GM19468 (cell line): ENCODE data around the gene HBG1.
A peak's percentile ranks its signal among the peaks of the same experiment; 100 is the strongest.
"Not testable (repeated sequence)": the region's sequence is repeated elsewhere in the genome, so short reads cannot be mapped to it uniquely, and the experiment has no call there.

Experiments
- ATAC-seq: cut with Tn5 transposase; IDR thresholded peaks from one replicate; pipeline ENCODE4 v1.9.1; 2021; ENCODE audit warnings: mild to moderate bottlenecking, moderate library complexity, moderate number of reproducible peaks; ENCODE audit not compliant: unreplicated experiment; ENCODE audit errors: extremely low read depth

HBG1 gene

DNA sequence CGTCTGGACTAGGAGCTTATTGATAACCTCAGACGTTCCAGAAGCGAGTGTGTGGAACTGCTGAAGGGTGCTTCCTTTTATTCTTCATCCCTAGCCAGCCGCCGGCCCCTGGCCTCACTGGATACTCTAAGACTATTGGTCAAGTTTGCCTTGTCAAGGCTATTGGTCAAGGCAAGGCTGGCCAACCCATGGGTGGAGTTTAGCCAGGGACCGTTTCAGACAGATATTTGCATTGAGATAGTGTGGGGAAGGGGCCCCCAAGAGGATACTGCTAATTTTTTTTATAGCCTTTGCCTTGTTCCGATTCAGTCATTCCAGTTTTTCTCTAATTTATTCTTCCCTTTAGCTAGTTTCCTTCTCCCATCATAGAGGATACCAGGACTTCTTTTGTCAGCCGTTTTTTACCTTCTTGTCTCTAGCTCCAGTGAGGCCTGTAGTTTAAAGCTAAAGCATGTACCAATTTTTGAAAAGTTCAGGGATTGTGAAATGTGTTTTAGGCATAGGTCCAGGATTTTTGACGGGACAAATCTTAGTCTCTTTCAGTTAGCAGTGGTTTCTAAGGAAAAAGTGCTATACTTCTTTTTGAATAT is at the start of gene HBG1:
Gene HBG1 (minus strand): TSS at position 51 of the 590 bp plus-strand sequence. CDS start 53 bp downstream, outside the sequence.
- not testable (repeated sequence) for ATAC-seq

DNA sequence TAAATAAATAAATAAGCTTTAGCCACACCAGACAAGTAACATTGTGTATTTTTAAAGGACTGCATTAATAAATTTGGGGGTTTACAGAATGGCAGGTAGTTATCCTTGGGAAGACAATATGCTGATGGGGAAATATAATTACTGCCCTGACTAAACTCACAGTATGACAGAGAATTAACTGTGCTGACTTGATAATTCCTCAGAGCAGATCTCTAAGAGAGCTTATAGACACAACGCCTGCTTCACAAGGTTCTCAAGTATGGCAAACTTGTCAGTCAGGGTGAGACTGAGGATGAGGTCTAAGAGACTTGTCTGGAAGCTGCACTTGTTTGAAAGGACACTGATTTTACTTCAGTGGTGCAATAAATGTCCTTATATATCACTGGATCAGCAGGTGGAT is 48.8 kb upstream of the HBG1 start:
- ATAC-seq, result no peak

DNA sequence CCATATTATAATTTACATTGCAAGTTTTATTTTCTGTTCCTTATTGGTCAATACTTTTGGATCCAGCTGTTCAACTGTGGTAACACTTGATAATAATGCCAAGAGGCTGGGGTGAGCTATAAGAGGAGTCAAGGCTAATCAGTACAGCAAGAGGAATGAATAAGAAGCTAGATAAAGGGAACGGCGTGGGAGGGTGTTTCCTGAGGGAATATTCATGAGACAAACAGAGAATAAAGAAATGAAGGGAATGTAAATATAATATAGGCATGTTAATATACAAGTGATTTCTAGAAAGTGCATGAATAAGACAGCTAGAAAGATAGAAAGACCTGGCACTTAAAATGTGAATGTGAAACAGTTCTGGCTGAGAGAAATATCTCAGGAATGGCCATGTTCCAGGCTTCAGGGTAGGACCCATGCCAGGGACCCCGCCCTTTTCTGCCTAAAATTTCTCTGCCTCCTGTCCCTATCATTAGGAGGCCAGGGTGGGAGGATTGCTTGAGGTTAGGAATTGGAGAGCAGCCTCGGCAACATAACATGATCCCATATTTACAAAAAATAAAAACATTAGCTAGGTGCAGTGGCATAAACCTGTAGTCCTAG is 48.2 kb upstream of the HBG1 start:
- no peak for ATAC-seq

DNA sequence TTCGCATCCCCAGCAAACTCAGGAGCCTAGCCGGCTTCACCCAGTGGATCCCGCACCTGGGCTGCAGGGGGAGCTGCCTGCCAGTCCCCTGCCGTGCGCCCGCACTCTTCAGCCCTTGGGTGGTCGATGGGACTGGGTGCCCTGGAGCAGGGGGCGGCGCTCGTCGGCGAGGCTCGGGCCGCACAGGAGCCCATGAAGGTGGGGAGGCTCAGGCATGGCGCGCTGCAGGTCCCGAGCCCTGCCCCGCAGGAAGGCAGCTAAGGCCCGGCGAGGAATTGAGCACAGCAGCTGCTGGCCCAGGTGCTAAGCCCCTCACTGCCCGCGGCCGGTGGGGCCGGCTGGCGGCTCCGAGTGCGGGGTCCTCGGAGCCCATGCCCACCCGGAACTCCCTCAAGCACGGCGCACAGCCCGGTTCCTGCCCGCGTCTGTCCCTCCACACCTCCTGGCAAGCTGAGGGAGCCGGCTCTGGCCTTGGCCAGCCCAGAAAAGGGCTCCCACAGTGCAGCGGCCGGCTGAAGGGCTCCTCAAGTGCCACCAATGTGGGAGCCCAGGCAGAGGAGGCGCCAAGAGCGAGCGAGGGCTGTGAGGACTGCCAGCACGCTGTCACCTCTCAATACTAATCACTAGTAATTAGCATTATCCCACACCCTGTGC is 44.8 kb upstream of the HBG1 start:
- not testable (repeated sequence) for ATAC-seq

DNA sequence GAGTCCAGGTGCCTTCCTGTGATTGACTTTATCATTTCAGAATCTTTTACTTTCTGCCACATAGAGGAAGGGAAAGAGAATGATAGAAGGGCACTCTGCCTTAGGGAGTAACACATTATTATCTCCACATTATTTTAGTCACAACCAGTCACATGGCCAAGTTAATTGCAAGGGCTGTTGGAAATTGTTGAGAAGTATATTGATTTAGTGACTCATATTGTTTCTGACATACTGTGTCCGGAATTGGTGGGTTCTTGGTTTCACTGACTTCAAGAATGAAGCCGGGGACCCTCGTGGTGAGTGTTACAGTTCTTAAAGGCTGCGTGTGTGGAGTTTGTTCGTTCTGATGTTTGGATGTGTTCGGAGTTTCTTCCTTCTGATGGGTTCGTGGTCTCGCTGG is 43.4 kb upstream of the HBG1 start:
- no peak for ATAC-seq

DNA sequence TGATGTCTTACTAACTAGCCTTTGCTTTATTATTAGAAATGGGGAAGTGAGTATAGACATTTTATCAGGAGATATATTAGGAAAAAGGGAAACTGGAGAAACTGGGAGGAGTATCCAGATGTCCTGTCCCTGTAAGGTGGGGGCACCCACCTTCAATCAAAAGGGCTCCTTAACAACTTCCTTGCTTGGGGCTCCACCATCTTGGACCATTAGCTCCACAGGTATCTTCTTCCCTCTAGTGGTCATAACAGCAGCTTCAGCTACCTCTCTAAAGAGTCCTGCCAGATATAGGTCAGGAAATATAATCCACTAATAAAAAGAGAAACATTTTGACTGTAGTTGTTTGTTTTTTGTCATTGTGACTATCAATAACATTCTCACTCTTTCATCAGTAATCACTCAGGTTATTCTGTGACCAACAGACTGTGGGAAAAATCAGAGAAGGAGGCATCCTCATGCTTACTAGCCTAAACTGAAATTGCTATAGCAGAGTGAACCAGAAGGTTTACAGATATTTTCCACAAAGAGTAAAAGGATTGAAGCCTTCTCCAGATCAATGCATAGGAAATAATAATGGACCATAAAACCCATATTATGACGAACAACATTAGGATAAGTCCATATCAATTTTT is 41.7 kb upstream of the HBG1 start:
- peak; percentile 90 for ATAC-seq

DNA sequence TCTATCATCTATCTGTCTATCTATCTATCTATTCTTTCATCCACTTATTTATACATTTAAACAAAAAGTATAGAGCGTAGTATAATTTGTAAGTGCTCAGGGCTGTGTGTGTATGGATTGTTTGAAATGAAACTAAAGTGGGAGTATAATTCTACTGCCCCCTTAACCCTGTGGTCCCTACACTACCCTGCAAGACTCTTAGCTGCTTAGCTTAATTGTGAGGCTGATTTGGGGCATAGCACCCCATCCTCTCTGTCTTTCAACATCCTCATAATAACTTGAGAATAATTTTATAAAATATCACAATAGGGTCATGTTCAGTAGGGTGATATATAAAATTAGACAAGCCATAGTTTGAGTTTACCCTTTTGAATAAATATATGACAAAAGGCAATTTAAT is 40.4 kb upstream of the HBG1 start:
- no peak for ATAC-seq

DNA sequence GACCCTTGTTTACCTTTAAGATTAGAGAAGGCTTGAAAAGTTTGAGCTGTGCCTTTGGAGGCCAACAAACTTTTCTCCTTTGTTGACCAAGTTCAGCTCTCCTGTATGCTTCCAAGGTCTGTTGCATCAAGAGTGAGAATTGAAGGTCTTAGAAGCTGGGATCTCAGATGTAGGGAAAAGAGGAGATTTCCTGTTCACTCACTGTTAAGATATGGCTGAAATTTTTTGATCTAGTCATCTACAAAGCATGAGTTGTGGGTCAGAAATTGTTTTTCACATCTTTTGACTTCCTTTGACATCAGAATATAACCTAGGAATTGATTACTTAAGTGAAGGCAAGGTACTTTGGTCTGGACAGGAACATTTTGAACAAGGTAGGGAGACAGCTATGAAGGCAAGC is 40.0 kb upstream of the HBG1 start:
- no peak for ATAC-seq

DNA sequence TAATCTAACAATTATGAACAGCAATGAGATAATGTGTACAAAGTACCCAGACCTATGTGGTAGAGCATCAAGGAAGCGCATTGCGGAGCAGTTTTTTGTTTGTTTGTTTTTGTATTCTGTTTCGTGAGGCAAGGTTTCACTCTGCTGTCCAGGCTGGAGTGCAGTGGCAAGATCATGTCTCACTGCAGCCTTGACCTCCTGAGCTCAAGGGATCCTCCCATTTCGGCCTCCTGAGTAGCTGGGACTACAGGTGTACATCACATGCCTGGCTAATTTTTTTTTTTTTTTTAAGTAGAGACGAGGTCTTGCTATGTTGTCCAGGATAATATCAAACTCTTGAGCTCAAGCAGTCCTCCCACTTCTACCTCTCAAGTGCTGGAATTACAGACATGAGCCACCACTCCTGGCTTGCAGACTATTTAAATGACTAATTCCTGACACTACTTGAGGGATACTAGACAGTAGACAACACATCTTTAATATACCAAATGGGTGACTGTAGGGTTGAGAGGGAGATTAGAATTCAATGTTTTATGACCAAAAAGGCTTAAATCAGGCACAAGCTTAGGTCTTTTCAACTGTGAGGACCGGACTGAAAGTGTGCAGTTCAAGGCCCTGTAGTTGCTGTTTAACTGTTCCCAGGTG is 39.4 kb upstream of the HBG1 start:
- no peak for ATAC-seq

DNA sequence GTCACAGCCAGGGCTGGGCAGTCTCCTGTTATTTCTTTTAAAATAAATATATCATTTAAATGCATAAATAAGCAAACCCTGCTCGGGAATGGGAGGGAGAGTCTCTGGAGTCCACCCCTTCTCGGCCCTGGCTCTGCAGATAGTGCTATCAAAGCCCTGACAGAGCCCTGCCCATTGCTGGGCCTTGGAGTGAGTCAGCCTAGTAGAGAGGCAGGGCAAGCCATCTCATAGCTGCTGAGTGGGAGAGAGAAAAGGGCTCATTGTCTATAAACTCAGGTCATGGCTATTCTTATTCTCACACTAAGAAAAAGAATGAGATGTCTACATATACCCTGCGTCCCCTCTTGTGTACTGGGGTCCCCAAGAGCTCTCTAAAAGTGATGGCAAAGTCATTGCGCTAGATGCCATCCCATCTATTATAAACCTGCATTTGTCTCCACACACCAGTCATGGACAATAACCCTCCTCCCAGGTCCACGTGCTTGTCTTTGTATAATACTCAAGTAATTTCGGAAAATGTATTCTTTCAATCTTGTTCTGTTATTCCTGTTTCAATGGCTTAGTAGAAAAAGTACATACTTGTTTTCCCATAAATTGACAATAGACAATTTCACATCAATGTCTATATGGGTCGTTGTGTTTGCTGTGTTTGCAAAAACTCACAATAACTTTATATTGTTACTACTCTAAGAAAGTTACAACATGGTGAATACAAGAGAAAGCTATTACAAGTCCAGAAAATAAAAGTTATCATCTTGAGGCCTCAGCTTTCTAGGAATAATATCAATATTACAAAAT is 38.6 kb upstream of the HBG1 start:
- no peak for ATAC-seq

DNA sequence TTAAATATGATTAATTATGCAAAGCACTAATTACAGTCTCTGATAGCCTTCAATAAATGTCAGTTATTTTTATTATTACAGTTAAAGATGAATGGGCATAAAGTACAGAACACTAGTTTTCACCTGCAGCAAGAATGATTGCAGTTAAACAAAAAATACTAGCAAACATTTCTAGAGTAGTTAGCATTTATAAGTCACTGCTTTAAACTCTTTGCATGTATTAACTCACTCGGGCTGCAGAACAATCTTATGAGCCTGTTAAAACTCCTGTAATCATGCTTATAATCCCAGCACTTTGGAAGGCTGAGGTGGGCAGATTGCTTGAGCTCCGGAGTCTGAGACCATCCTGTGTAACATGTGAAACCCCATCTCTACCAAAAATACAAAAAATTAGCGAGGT is 37.2 kb upstream of the HBG1 start:
- no peak for ATAC-seq

DNA sequence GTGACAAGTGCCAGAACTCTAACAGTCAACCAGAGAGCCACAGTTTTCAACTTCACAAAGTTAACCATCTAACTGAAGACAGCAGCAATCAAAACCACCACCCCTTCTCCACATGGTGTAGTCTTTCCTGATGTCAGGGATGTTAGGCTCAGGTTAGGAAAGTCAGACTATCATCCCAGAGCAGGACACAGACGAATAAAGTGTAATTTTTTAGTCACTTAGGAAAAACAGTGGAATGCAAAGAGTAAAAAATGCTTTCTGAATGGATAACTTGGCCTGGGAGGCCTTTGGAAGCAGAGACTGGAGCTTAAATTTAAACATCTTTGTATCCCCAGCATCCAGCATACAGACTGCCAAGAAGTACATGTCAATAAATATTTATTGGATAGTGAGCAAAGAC is 36.7 kb upstream of the HBG1 start:
- no peak for ATAC-seq

DNA sequence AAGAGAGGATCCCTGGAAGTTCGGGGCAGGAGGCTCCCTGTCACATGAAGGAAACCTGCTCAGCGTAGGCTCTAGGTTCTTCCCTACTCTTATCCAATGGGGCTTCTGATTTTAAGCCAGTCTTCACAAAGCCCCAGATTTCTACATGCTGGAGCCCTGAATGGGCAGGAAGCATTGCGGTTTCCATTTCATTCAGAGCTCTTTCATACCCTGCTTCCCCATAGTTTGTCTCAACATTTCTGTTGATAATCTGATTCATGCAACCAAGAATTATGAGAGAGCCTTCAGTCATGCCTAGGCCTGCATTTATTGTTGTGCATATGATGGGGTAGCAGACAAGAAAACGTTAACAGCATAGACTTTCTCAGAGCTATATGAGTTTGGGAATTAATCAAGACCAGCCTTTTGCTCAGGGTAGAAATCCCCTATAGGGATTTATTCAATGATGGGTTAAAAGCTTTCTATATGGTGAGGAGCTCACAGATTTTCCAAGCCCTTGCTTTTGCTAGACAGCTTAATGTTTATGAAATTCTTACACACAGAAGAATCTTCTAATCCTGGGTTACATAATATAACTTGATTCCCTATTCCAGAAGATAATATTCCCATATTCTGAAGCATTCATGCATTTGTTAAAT is 36.2 kb upstream of the HBG1 start:
- ATAC-seq, result no peak

DNA sequence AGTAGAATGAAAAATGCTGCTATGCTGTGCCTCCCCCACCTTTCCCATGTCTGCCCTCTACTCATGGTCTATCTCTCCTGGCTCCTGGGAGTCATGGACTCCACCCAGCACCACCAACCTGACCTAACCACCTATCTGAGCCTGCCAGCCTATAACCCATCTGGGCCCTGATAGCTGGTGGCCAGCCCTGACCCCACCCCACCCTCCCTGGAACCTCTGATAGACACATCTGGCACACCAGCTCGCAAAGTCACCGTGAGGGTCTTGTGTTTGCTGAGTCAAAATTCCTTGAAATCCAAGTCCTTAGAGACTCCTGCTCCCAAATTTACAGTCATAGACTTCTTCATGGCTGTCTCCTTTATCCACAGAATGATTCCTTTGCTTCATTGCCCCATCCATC is 35.0 kb upstream of the HBG1 start:
- no peak for ATAC-seq

DNA sequence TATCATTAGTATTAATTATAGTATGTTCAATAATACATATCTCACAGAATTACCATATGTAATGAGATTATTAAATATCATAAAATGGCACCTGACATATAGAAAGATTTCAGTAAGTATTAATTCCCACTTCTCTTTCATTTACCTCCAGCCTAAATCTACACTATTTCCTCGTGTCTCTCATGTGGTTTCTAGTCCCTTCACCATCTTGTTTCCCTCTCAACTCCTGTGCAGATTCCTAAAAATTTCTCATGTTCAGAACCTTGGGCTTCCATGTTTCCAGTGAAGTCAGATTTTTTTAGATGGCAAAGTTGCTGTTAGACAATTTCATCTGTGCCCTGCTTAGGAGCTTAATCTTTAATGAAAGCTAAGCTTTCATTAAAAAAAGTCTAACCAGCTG is 34.2 kb upstream of the HBG1 start:
- no peak for ATAC-seq

DNA sequence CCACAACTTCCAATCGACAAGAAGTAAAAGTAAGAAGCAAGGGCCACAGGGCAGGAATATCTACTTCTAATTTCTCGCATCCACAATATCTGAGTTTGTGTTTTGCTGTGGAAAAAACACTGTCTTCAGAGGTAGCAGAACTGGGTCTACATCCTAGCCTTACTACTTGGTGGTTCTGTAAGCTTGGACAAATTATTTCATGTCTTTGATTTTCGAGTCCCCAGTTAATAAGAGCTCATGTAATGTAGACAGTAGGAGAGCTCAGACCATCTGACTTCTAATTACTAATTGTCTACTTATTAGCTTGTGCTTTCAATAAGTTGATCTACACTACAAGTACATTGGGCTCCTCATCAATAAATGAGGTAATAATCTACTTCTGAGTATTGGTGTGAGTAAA is 33.4 kb upstream of the HBG1 start:
- no peak for ATAC-seq

DNA sequence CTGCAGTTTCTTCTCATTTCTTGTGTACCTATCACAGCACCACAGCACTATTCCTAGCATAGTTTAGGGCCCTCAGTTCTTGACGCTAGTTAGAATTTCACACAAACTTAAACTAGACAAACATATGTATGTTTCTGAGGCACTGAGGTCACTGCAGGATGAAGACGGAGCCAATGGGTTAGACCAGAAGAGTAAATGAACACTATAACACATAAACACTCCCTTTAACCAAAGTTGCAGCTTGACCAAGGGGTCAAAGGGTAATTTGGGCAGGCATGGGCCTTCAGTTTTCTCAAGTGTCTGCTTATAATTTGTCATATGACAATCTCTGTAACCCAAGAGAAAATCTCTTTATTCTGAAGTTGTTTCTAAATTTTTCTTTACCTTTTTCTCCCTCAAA is 33.0 kb upstream of the HBG1 start:
- ATAC-seq, result no peak

DNA sequence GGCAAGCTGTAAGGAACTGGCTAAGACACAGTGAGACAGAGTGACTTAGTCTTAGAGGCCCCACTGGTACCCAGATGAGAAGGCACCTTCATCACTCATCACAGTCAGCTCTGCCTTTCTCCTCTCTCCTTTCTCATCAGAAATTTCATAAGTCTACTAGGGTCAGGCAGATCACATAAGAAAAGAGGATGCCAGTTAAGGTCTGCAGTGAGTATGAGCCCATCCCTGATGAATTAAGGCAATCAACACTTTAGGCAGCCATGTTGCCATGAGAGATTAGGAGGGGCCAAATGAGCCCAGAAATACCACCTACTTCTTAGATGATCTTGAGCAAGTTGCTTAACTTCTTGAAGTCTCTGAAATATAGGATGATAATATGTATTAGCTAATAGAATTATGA is 31.9 kb upstream of the HBG1 start:
- no peak for ATAC-seq

DNA sequence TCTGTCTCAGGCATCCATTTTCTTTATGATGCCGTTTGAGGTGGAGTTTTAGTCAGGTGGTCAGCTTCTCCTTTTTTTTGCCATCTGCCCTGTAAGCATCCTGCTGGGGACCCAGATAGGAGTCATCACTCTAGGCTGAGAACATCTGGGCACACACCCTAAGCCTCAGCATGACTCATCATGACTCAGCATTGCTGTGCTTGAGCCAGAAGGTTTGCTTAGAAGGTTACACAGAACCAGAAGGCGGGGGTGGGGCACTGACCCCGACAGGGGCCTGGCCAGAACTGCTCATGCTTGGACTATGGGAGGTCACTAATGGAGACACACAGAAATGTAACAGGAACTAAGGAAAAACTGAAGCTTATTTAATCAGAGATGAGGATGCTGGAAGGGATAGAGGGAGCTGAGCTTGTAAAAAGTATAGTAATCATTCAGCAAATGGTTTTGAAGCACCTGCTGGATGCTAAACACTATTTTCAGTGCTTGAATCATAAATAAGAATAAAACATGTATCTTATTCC is 31.0 kb upstream of the HBG1 start:
- ATAC-seq, result peak; percentile 96
